DND-41 (cell line): ENCODE measurements around the gene UNK.

Experiments
- EZH2 ChIP-seq: IDR thresholded peaks from 3 replicates; pipeline ENCODE4 v1.6.1; 2012; ENCODE audit warnings: borderline replicate concordance, low read depth, mild to moderate bottlenecking, moderate library complexity, low read length, inconsistent platforms; ENCODE audit not compliant: severe bottlenecking
- TF ChIP-seq, protein P1 (sequence below): IDR thresholded peaks from 2 replicates; pipeline ENCODE4 v1.5.1; 2012; ENCODE audit warnings: borderline replicate concordance, low read length, moderate library complexity, mild to moderate bottlenecking; ENCODE audit not compliant: poor library complexity, severe bottlenecking; ENCODE audit errors: extremely low read depth

DNA sequence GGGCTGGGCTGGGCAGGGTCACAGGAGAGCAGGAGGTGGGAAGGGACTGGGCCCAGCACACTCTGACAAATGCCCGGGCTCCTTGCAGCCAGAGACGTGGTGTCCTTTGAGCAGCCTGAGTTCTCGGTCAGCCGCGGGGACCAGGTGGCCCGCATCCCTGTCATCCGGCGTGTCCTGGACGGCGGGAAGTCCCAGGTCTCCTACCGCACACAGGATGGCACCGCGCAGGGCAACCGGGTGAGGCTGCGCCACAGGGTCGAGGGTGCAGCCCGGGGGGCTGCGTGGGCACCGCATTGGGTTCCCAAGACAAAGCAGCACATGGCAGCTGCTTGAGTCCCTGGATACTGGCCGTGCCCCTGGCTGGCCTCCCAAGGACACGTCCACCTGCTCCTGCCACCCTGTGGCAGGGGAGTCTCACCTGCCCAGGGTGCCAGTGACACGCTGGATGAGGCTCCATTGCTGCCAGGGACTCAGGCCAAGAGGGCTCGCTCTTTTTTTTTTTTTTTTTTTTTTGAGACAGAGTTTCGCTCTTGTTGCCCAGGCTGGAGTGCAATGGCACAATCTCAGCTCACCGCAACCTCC lies 40.9 kb upstream of the UNK start:
- TF ChIP-seq, protein P1, sequence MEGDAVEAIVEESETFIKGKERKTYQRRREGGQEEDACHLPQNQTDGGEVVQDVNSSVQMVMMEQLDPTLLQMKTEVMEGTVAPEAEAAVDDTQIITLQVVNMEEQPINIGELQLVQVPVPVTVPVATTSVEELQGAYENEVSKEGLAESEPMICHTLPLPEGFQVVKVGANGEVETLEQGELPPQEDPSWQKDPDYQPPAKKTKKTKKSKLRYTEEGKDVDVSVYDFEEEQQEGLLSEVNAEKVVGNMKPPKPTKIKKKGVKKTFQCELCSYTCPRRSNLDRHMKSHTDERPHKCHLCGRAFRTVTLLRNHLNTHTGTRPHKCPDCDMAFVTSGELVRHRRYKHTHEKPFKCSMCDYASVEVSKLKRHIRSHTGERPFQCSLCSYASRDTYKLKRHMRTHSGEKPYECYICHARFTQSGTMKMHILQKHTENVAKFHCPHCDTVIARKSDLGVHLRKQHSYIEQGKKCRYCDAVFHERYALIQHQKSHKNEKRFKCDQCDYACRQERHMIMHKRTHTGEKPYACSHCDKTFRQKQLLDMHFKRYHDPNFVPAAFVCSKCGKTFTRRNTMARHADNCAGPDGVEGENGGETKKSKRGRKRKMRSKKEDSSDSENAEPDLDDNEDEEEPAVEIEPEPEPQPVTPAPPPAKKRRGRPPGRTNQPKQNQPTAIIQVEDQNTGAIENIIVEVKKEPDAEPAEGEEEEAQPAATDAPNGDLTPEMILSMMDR, result no peak
- no peak for TF ChIP-seq EZH2
